Measurements from ENCODE around the gene CNOT3.
A peak's percentile ranks its signal among the peaks of the same experiment; 100 is the strongest.

CNOT3 gene

DNA sequence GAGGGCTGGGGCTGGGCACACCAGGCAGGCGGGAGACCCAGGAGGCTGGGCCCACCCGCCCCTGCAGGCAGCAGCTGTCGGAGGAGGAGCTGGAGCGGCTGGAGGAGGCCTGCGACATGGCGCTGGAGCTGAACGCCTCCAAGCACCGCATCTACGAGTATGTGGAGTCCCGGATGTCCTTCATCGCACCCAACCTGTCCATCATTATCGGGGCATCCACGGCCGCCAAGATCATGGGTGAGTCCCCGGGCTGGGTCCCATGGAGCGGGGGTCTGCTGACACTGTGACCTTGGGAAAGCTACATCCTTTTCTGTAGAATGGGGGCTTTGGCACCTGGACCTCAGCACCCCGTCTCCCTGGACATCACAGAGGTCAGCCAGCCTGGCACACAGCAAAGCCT lies 13.9 kb upstream of the CNOT3 start:
- no peak for DNase-seq

DNA sequence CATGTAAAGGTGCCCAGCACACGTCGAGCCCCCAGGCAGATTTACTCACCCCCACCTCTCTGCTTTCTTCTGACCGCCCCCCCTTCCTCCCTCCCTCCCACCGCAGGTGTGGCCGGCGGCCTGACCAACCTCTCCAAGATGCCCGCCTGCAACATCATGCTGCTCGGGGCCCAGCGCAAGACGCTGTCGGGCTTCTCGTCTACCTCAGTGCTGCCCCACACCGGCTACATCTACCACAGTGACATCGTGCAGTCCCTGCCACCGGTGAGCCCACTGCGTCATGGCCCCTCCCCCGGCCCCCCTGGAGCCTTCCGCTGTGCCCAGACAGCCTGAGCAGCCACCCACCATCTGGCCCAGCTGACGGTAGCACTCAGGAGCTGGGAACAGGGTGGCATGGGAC lies 13.2 kb upstream of the CNOT3 start:
- no peak for DNase-seq

DNA sequence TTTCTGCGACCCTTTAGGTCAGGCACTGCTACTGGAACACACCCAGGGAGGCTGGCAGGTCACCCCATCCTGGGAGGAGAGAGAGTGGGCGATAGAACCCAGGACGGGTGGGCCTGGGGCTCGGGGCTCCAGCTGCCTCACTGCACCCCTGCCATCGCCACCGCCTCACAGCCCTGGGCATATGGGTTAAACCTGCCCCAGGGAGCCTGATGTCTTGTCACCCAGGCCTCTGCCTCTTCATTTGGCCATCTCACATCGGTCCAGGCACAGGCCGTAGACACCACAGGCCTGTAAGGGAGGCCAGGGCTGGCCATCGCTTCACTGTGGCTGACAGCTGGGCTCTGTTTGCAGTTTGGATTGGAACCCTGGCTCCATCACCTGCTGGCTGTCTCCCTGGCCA lies 11.8 kb upstream of the CNOT3 start:
- DNase-seq: no peak

DNA sequence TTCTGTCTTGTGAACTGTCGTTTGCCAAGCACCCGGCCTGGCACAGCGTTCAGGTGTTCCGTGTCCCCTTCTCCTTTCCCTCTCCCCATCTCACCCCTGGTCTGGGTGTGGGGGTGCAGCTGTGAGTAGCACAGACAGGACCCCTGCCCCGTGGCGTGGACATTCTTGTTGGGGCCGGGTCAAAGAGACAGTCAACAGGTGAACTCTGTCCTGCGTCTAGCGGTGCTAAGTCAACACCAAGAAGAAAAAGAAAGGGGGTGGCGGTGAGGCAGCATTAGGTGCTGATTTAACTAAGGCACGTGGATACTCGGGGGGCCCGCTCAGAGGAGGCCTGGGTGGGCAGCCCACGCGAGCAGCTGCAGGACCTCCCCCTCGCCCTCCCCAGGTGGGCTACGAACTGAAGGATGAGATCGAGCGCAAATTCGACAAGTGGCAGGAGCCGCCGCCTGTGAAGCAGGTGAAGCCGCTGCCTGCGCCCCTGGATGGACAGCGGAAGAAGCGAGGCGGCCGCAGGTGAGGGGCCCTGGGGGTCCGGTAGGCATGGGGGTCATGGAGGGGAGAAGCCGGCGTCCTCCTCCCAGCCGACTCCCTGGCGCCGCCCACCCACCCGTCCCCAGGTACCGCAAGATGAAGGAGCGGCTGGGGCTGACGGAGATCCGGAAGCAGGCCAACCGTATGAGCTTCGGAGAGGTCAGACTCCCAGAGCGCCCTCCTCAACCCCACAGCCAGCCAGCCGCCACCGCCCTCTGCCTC lies 9.7 kb upstream of the CNOT3 start:
- DNase-seq: no peak

DNA sequence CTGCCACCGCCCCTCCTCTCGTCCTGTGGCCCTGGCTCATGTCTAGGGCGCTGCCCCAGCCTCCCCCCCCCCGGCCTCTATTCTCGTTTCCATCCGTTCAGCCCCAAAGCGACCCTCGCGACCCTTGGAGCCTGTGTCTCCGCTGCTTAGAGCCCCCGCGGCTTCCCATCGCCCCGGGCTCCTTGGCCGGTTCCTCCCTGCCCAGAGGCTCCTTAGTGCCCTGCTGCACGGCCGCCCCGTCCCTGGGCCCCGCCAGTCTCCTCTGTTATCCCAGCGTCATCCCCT lies 9.2 kb upstream of the CNOT3 start:
- no peak for DNase-seq

DNA sequence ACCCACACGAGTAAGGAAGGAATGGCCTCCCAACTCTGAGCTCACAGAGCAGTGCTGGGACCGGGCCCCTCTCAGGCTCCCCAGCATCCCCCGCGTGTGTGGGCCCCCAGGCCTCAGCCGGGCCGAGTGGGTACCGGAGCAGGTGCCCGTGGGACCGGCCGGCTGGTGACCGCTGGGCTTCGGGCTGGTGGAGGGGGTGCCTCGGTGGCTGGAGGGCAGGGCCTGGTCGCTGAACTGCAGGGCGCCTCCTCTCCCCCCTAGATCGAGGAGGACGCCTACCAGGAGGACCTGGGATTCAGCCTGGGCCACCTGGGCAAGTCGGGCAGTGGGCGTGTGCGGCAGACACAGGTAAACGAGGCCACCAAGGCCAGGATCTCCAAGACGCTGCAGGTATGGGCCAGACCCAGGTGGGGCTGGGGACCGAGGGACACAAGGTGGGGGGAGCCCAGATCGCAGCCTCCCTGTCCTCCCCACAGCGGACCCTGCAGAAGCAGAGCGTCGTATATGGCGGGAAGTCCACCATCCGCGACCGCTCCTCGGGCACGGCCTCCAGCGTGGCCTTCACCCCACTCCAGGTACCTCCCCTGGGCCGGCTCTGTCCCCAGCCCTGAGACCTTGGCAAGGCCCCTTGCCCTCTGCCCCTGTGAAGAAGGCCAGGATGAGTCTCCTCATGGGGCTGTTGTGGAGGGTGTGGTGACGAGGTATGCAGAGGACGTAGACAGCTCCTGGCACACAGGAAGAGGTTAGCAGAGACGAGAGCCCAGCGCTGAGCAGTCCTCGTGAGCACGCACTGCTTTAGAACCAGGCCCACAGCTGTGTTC lies 8.6 kb upstream of the CNOT3 start:
- no peak for DNase-seq

DNA sequence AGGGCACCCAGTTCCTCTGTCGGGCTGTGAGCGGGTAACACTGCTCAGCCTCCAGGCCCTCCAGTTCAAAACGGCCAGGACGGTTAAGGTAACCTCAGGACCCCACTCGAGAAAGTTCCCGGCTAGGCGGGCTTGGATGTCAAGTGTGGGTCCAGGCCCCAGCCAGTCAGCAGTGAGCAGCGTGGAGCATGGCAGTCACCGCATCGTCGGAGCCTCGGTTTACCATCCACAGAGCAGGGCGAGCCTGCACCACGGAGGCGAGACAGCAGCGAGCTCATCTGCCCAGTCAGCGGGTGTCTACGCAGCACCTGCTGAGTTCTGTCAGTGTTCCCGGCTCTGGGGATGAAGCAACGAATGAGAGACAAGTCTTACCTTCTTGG lies 8.0 kb upstream of the CNOT3 start:
- DNase-seq: no peak

DNA sequence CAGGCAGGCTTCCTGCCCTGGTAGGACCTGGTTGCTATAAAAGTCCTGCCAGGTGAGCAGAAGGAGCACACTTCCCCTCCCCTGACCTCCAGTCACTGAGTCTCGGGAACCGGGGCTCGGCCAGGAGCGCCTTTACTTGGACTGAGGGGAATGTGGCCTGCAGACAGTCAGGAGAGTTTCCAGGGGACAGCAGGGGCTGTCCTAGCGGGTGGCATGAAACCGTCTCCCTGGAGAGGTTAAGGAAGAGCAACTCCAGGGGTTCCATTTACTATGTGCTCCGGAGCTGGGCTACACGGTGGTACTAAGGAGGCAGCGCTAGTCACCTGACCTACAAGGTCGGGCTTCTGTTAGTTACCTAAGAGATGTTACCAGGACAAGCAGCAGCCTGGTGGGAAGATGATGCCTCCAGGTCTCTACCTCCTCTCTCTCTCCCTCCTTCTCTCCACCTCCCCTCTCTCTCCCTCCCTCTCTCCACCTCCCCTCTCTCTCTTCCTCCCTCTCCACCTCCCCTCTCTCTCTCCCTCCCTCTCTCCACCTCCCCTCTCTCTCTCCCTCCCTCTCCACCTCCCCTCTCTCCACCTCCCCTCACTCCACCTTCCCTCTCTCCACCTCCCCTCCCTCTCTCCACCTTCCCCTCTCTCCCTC lies 4.1 kb upstream of the CNOT3 start:
- DNase-seq: peak; percentile 5

DNA sequence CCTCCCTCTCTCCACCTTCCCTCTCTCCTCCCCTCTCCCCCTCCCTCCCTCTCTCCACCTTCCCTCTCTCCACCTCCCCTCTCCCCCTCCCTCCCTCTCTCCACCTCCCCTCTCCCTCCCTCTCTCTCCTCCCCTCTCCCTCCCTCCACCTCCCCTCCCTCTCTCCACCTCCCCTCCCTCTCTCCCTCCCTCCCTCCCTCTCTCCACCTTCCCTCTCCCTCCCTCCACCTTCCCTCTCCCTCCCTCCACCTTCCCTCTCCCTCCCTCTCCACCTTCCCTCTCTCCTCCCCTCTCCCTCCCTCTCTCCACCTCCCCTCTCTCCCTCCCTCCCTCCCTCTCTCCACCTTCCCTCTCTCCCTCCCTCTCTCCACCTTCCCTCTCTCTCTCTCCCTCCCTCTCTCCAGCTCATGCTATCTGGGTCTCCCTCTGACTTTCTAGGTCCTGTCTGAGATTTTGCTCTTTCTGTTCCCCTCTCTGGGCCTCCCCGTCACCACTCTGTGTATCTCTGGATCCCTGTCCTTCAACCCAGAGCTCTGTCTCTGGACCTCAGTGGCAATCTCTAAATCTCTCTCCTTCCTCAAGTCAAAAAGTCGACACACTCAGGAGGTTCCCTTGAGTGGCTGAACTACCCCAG lies 3.5 kb upstream of the CNOT3 start:
- DNase-seq: no peak

DNA sequence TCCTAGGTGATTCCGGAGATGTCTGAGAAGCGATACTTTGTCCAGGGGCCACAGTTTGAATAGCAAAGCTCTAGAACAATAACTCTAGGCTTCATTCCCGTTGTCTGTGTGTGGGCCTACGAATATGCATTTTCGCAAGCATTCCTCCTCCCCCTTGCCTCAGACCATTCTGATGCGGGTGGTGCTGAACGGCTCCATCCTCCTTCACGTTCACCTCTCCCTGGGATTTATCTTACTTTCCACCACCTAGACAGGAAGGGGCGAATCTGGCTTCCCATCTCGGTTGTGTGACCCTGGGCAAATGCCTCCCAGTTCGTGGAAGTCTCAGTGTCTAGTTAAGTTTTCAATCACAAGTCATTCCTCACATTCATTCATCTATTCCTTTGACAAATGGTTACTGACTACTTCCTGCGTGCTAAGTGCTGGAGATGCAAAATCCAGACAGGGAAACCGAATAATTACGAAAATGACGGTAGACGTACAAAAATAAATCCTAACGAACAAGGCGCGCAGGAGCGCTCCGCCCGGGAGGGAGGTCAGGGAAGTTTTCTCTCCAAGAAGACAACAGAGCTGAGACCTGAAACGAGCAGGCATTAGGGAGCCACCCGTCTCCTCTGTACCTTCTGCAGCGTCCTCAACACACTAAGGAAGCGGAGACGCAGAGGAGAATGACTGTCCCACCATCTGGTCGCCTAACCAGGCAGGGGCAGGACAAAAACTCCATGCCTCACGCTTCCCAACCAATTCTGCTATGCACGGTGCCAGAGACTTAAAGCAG lies 1.3 kb upstream of the CNOT3 start:
- DNase-seq: no peak

DNA sequence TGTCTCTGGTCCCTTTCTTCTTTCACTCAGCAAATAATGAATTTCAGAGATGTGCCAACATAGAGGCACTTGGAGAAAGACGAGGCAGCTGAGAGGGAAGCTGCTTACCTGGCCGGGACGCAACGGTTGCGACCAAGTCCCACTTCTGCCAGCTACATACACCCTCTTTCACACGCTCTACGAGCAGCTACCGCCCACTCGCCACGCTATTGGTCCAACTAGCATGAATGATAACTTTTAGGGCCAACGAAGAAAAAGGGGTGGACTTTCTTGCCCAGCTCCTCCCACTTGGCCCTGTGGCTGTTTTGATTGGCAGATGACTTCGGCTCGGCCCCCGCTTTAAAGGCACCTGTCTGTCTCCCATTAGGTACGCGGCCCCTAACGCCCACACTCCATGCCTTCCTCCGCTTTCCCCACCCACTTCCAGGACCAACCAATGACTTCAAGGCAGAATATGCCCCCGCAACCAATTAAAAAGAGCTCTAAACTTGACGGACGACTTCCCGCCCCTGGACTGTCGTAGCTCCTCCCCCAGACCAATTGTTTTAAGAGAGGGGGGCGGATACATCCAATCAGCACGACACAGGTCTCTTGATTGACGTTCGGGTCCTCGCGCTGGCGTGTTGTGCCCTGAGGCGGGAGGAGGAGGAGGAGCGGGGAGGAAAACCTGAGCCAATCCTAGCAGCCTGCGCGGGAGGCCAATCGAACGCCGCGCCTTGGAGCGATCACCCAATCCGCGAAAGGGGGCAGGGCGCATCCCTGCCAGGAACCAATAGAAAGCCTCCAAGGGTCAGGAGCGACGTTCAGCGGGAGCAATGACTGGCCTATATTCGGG lies 481 bp upstream of the CNOT3 start:
- DNase-seq: peak; percentile 99

DNA sequence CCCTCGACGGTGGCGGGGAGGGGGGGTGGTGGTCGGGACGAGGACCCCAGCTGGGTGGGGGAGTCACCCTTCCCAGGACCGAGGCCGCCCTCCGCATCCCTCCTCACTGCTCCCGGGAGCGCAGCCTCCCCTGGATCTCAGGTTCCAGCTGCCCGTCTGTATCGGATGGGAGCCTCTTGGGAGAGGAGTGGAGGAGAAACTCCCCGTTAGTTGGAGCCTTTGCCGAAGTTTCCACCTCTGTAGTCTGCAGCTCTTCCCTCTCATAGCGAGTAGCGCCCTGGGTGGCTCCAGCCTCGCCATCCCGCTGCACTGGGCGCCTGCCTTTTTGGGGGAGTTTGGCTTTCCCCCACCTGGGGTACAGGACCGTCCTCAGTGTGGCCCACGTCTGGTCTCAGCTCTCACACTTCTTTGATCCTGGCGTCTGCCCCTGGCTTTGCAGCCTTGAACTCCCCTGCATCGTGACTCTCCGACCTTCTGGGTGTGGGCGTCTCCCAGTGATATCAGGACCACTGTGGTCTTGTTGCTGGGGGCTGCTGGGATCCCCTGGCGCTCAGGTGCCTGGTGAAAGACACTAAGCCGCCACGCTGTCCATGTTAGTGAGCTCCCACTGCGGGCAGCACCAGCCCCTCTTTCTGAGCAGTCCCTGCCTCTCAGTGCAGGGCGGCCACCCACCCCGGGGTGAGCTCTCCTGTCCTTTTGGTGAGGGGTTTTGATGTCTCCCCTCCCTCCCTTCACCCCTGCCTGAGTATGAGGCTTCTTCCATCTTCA lies 1.1 kb downstream of the CNOT3 start:
- DNase-seq: no peak

DNA sequence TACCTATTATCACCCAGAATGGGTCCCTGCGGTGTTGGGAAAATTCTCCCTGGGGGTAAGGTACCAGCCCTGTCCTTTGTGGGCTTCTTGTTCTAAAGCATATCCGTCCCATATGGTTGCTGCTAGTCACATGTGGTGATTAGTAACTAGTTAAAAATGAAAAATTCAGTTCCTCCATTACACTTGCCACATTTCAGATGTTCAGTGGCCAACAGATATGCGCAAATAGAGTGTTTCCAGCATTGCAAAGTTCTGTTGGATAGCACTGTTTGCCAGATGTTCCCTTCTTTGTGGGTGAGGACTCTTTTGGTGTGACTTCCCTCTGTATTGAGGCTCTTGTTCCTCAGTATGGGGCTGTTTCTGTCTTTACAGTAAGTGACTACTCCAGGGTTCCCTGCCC lies 3.8 kb downstream of the CNOT3 start:
- DNase-seq: no peak

DNA sequence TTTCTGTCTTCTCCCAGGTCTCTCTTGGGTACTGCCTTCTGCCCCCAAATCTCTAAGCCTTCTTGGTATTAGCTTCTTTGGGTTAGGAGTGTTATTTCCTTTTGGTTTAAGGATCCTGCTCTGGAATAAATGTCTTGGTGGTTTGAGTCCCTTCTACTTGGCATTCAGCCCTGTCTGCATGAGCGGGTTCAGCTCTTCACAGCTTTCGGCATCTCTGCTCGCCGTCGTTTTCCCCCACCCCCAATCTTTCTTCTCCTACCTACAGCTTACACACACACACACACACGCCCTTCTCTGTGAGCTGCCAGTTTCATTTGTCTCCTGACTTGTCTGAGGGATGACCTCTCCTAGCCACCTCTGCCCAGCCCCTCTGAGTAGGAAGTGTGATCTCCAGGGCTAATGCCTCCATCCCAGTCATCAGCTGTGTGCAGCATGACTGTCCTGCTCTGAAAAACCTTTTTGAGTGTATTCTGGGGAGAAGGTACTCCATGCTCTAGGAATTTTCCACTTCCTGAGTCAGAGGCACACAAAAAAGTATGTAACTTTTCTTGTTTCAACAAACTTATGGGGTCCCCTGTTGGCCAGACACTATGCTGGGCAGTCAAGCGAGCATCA lies 4.7 kb downstream of the CNOT3 start:
- no peak for DNase-seq

DNA sequence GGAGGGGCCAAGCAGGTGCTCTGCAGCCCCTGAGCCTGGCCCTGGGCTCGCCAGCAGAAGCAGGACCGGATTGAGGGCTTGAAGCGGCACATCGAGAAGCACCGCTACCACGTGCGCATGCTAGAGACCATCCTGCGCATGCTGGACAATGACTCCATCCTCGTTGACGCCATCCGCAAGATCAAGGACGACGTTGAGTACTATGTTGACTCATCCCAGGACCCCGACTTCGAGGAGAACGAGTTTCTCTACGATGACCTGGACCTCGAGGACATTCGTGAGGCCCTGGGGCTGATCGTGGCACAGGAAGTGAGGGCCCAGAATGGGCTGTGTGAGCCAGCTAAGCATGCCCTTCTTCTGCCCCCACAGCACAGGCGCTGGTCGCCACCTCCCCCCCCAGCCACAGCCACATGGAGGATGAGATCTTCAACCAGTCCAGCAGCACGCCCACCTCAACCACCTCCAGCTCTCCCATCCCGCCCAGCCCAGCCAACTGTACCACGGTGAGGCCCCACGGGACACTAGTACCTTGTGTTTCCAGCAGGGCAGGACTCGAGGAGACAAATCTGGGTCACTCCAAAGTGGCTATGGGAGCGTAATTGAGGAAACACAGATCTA lies 8.1 kb downstream of the CNOT3 start:
- no peak for DNase-seq

DNA sequence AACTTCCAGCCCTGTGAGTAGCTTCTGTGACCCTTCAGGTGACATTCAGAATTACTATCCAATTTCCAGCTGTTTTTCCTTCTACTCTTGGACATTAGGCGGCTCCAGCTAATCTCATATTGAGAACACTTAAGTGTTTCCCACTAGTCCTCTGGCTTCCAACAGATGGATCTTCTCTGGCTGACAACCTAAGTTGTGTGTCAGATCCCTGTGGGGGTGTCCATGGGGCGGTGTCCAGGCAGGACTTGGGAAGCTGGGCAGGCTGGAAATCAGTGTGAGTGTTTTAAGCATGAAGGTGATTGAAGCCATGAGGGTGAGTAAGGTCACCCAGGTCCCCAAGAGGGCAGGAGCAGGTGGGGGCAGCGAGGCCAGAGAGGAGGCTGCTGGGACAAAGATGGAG lies 10.1 kb downstream of the CNOT3 start:
- DNase-seq: no peak

DNA sequence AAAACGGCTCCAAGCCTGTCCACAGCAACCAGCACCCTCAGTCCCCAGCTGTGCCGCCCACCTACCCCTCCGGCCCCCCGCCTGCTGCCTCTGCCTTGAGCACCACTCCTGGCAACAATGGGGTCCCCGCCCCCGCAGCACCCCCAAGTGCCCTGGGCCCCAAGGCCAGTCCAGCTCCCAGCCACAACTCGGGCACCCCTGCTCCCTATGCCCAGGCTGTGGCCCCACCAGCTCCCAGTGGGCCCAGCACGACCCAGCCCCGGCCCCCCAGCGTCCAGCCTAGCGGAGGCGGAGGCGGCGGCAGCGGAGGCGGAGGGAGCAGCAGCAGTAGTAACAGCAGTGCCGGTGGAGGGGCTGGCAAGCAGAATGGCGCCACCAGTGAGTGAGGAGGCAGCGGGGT lies 10.6 kb downstream of the CNOT3 start:
- no peak for DNase-seq

DNA sequence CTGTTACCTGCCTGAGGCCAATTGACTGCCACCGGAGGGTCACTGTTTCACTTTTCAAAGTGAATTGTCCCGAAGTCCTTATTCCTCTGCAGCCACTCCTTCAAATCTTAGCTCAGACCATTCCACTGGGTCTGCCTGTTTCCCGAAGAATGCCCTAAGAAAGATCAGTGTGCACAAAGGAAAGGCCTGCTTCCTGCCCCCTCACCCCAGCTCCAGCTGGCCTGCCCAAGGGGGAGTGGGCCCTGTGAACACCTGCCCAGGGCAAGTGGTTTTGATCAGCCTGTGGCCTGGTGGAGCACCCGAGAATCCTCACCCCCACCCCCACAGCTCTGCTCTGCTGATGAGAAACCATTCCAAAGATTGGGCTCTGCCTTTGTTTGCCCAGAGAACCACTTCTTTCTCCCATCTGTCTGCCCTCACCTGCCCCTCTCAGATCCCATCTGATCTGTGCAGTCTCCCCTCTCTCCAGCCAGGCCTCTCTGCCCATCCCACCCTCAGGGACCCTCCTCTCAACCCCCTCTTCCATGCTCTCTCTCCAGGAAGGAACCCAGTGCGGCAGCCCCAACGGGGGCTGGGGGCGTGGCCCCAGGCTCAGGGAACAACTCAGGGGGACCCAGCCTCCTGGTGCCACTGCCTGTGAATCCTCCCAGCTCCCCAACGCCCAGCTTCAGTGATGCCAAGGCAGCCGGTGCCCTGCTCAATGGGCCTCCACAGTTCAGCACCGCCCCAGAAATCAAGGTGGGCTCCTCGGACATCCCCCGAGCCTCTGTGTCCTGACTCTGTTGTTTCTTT lies 11.7 kb downstream of the CNOT3 start:
- no peak for DNase-seq

DNA sequence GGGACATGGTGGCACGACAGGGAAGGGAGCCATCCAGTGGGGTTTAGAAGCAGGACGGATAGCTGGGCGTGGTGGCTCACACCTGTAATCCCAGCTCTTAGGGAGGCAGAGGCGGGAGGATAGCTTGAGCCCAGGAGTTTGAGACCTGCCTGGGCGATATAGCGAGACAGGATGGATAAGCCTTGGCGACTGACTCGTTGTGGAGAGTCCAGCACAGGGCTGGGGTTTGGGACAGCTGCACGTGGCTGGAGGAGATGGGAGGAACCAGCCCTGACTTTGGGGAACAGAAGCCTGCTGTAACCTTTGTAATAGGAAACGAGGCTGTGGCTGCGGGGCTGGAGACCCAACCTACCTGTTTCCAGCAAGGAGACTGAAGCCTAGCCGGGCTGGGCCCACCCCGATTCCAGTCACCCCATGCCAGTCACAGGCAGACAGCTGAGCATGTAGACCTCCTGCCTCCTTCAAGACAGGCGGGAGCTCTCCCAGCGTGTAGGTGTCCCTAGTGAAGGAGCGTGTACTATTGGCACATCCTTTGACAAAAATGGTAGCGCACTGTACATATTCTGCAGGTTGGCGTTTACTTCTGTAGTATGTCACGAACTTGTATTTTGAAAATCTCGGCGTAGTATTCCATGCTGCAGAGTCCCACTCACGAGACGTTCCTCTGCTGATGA lies 13.9 kb downstream of the CNOT3 start:
- no peak for DNase-seq

Data from SHP77 treated with DMSO at 0.1 percent for 48 hours (cell line).